Thoracic aorta (tissue), 2 donors: ENCODE measurements around the gene JAGN1. TPM values are rescaled to one million over a fixed set of nuclear protein-coding genes. Genes with fewer than 3 reads are reported as not detected.

Experiments
- ATAC-seq: fragments of 150-250 bp; one replicate; pipeline ENCODE4 v1.8.0; 2017; ENCODE audit warnings: low read depth; ENCODE audit not compliant: insufficient number of reproducible peaks, low FRiP score
- DNase-seq: peaks from one replicate; pipeline ENCODE4 v3.0.0-alpha.2; 2020; ENCODE audit warnings: low spot score
- H3K27ac ChIP-seq, 2 donors: fragments of 200-600 bp; sonication (generic); 1 replicate in 1 of 2; 2 replicates in 1 of 2; pipeline ENCODE4 v1.5.1; 2016; ENCODE audit warnings: mild to moderate bottlenecking in 2 of 2, moderate library complexity in 2 of 2
- H3K27me3 ChIP-seq: fragments of 200-600 bp; sonication (generic); replicated peaks from 2 replicates; pipeline ENCODE4 v1.6.0; 2016; ENCODE audit warnings: mild to moderate bottlenecking; ENCODE audit not compliant: insufficient read depth
- H3K36me3 ChIP-seq: fragments of 200-600 bp; sonication (generic); one replicate; pipeline ENCODE4 v1.5.1; 2016
- H3K4me1 ChIP-seq, 2 donors: fragments of 200-600 bp; sonication (generic); 1 replicate in 1 of 2; 2 replicates in 1 of 2; pipeline versions ENCODE4 v1.5.1 to v1.6.0; 2016; ENCODE audit warnings: low read depth in 2 of 2, mild to moderate bottlenecking in 1 of 2; ENCODE audit not compliant: control insufficient read depth in 1 of 2
- H3K4me3 ChIP-seq: fragments of 200-600 bp; sonication (generic); 2 replicates; pipeline ENCODE4 v1.5.1; 2016; ENCODE audit warnings: mild to moderate bottlenecking
- H3K9me3 ChIP-seq: fragments of 200-600 bp; sonication (generic); 2 replicates; pipeline ENCODE4 v1.5.1; 2016
- CTCF ChIP-seq: fragments of 200-600 bp; sonication (generic); IDR thresholded peaks from one replicate; pipeline ENCODE4 v1.5.1; 2019; ENCODE audit warnings: antibody characterized with exemption
- total RNA-seq, 2 donors: library from RNA; depleted of rRNA; stranded (reverse); fragments of >200 nt; gene quantifications; one replicate each; pipeline versions ENCODE4 v1.1.0 to v1.2.3, GENCODE V29; 2016

Gene JAGN1
- total RNA-seq, 2 donors from 2014 or later, result 21.5 to 38.6 TPM

- H3K4me3 ChIP-seq, result peak within 1 kb of the TSS; percentile 94
- peak within 1 kb of the TSS; percentile 92 to 95 for H3K27ac ChIP-seq
- H3K4me1 ChIP-seq, result peaks cover 23 to 32% of the 10 kb centered on the region in 2 donors
- TF ChIP-seq CTCF, result no peak
- peak; percentile 80 for DNase-seq
- peak; percentile 90 for ATAC-seq
- H3K27me3 ChIP-seq, result no peaks in the 10 kb centered on the region
- no peaks in the 10 kb centered on the region for H3K9me3 ChIP-seq
- peaks cover 22% of the 10 kb centered on the region for H3K36me3 ChIP-seq
Measured at GRCh38 chr3:9933561-9934234, 43.3 kb downstream of the JAGN1 start, which contains the start of gene CRELD1. TSS of gene CRELD1 (plus strand) at chr3:9933834. CDS start at chr3:9934439, 605 bp downstream.

- DNase-seq (no peak), ATAC-seq (no peak)
- TF ChIP-seq CTCF, result no peak
- H3K9me3 ChIP-seq, result no peaks in the 10 kb centered on the region
- H3K27me3 ChIP-seq, result no peaks in the 10 kb centered on the region
- peak overlapping the region; percentile 92 to 95 for H3K27ac ChIP-seq
- H3K4me1 ChIP-seq, result peaks cover 23 to 32% of the 10 kb centered on the region in 2 donors
- H3K36me3 ChIP-seq, result peaks cover 20% of the 10 kb centered on the region
- peak overlapping the region; percentile 94 for H3K4me3 ChIP-seq
Measured at GRCh38 chr3:9934235-9934621, 43.8 kb downstream of the JAGN1 start.

GRCh38 chr3:9934993-9935392, 44.6 kb downstream of the JAGN1 start:
- Histone ChIP-seq H3K36me3 (peaks cover 15% of the 10 kb centered on the region), H3K4me1 (peaks cover 23 to 32% of the 10 kb centered on the region in 2 donors), H3K9me3 (no peaks in the 10 kb centered on the region), H3K27me3 (no peaks in the 10 kb centered on the region), H3K27ac (peak overlapping the region in 1 of 2 donors; percentile 12), H3K4me3 (peak overlapping the region; percentile 94)
- TF ChIP-seq CTCF, result no peak
- DNase-seq (no peak), ATAC-seq (no peak)

- peaks cover 23 to 32% of the 10 kb centered on the region in 2 donors for H3K4me1 ChIP-seq
- no peak overlapping the region for H3K27ac ChIP-seq
- TF ChIP-seq CTCF, result no peak
- no peak for DNase-seq
- no peak for ATAC-seq
- no peaks in the 10 kb centered on the region for H3K27me3 ChIP-seq
- H3K9me3 ChIP-seq, result no peaks in the 10 kb centered on the region
- peaks cover 11% of the 10 kb centered on the region for H3K36me3 ChIP-seq
- no peak overlapping the region for H3K4me3 ChIP-seq
Measured at GRCh38 chr3:9935966-9936510, 45.6 kb downstream of the JAGN1 start.

- DNase-seq (no peak), ATAC-seq (no peak)
- no peak for TF ChIP-seq CTCF
- no peak overlapping the region for H3K27ac ChIP-seq
- H3K27me3 ChIP-seq, result no peaks in the 10 kb centered on the region
- no peak overlapping the region for H3K4me3 ChIP-seq
- H3K36me3 ChIP-seq, result peaks cover 15% of the 10 kb centered on the region
- H3K9me3 ChIP-seq, result no peaks in the 10 kb centered on the region
- H3K4me1 ChIP-seq, result peaks cover 19 to 24% of the 10 kb centered on the region in 2 donors
Measured at GRCh38 chr3:9937486-9938238, 47.3 kb downstream of the JAGN1 start.
